Tibial artery (tissue), 4 donors: ENCODE results near the gene HAUS7.

Source experiments
- DNase-seq, 2 donors: peaks; one replicate each; pipeline ENCODE4 v3.0.0-alpha.2; 2019
- H3K27ac ChIP-seq, 2 donors: fragments of 200-600 bp; sonication (generic) in 1 of 2; 1 replicate in 1 of 2; 2 replicates in 1 of 2; pipeline ENCODE4 v1.5.1; 2018 to 2019; ENCODE audit warnings: mild to moderate bottlenecking in 1 of 2
- H3K27me3 ChIP-seq, 2 donors: fragments of 200-600 bp; sonication (generic) in 1 of 2; one replicate each; pipeline versions ENCODE4 v1.5.1 to v1.6.0; 2016 to 2019
- H3K36me3 ChIP-seq, 3 donors: fragments of 200-600 bp; sonication (generic) in 2 of 3; one replicate each; pipeline ENCODE4 v1.5.1; 2016 to 2019; ENCODE audit warnings: mild to moderate bottlenecking in 2 of 3
- H3K4me1 ChIP-seq, 4 donors: fragments of 200-600 bp; sonication (generic) in 2 of 4; 1 replicate in 3 of 4; 2 replicates in 1 of 4; pipeline ENCODE4 v1.5.1; 2016 to 2019
- H3K4me3 ChIP-seq, 2 donors: fragments of 200-600 bp; sonication (generic) in 1 of 2; 1 replicate in 1 of 2; 2 replicates in 1 of 2; pipeline ENCODE4 v1.5.1; 2018 to 2019; ENCODE audit warnings: mild to moderate bottlenecking in 2 of 2
- H3K9me3 ChIP-seq, 3 donors: fragments of 200-600 bp; sonication (generic) in 1 of 3; one replicate each; pipeline ENCODE4 v1.5.1; 2016 to 2019
- intact Hi-C: fragments of 100-400 bp; cut with DNase I; formaldehyde crosslinking; loops from one replicate; pipeline ENCODE4 v1.15.0; 2023; ENCODE audit warnings: low total_unique reads
- TF ChIP-seq, protein P1 (sequence below), 2 experiments: fragments of 200-600 bp in 1 of 2; fragments of 450-650 bp in 1 of 2; IDR thresholded peaks; one replicate each; pipeline ENCODE4 v1.5.1; 2017 to 2019; ENCODE audit warnings: antibody characterized with exemption in 2 of 2, mild to moderate bottlenecking in 1 of 2, moderate library complexity in 1 of 2

The HAUS7 gene

DNA sequence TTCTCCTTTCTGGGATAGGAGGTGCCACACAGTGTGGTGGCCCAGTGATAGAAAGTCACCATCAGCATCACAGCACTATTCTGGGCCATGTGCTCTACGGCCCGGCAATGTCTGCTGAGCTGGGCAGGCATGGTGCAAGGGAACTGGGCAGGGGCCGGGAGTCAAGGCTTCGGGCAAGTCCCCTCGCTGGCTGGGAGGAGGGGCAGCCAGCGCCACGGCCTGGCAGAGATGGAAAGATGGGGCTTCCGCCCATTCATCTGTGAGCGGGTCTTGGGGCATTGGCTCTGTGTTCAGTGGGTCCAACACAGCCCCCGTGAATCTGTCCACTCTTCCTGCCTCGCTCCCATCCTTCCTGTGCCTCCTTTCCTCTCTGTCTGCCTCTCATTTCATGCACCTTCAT, 40.0 kb upstream of the HAUS7 start:
- intact Hi-C loops, result no loop called here
- H3K4me3 ChIP-seq, result no peak overlapping the region
- H3K27me3 ChIP-seq, result no peaks in the 10 kb centered on the region
- H3K4me1 ChIP-seq, result peaks cover 0 to 21% (median 10%) of the 10 kb centered on the region in 4 donors
- peak overlapping the region in 1 of 2 donors; percentile 28 for H3K27ac ChIP-seq
- DNase-seq, result no peak
- TF ChIP-seq, protein P1, sequence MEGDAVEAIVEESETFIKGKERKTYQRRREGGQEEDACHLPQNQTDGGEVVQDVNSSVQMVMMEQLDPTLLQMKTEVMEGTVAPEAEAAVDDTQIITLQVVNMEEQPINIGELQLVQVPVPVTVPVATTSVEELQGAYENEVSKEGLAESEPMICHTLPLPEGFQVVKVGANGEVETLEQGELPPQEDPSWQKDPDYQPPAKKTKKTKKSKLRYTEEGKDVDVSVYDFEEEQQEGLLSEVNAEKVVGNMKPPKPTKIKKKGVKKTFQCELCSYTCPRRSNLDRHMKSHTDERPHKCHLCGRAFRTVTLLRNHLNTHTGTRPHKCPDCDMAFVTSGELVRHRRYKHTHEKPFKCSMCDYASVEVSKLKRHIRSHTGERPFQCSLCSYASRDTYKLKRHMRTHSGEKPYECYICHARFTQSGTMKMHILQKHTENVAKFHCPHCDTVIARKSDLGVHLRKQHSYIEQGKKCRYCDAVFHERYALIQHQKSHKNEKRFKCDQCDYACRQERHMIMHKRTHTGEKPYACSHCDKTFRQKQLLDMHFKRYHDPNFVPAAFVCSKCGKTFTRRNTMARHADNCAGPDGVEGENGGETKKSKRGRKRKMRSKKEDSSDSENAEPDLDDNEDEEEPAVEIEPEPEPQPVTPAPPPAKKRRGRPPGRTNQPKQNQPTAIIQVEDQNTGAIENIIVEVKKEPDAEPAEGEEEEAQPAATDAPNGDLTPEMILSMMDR (IDR thresholded peaks at IDR 0.05), result no peak
- H3K9me3 ChIP-seq, result no peaks in the 10 kb centered on the region
- peaks cover 0 to 11% (median 4%) of the 10 kb centered on the region in 3 donors for H3K36me3 ChIP-seq

DNA sequence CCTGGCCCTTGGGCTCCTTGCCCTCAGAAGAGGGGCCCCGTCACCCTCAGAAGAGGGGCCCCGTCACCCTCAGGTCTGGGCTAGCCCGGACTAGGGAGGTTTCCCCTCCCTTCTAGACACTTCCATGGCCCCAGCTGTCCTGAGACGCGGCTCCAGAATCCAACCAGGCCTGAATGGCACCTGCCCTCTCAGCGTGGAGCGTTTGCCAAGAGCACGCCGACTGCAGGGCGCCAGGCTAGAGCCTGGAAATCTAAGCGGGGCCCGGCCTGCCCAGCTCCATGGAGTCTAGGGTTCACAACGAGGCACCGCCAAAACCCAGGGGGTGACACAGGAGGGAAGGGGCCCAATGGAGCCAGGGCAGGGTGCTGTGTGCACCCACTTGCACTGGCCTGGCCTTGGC, 39.2 kb upstream of the HAUS7 start:
- intact Hi-C loops, result loop anchor here (5.0 kb wide), 1 partner anchor 37 kb away; the partner anchor contains the start of gene HAUS7
- H3K27ac ChIP-seq, result peak overlapping the region in 1 of 2 donors; percentile 28
- H3K36me3 ChIP-seq, result peaks cover 0 to 11% (median 11%) of the 10 kb centered on the region in 3 donors
- H3K4me1 ChIP-seq, result peaks cover 0 to 21% (median 10%) of the 10 kb centered on the region in 4 donors
- H3K4me3 ChIP-seq, result no peak overlapping the region
- H3K9me3 ChIP-seq, result no peaks in the 10 kb centered on the region
- TF ChIP-seq, protein P1 (IDR thresholded peaks at IDR 0.05), result no peak
- no peaks in the 10 kb centered on the region for H3K27me3 ChIP-seq
- no peak for DNase-seq

DNA sequence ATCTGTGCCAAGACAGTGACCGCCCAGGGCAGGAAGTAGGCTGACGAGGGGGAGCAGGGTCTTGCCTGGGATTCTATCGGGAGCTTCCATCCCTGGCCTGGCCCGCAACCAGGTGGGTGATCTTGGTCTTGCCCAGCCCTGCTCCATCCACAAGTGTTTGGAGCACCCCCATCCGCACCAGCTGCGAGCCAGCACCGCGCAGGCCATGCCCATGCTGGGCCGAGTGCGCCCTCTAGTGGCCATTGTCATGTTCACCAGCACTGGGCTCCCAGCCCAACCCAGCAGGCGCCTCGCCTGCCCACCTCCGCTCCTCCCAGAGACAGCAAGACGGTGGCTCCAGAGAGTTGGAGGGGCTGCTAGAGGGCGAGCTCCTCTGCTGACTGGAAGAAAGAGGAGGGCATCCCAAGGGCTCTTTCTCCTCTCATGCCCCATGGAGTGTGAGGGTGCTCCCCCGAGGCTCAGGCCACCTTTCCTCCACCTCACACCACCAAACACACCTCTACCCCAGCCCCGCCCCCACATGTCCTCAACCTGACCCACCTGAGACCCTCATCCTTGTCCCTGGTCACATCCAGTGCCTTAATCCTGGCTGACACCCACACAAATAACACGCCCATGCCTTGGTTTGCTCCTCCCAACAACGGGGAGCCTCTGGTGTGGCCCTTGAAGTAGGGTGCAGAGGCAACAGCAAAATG, 37.3 kb upstream of the HAUS7 start:
- no peak overlapping the region for H3K4me3 ChIP-seq
- DNase-seq, result peak; percentile 78 to 89
- H3K9me3 ChIP-seq, result no peaks in the 10 kb centered on the region
- H3K27me3 ChIP-seq, result no peaks in the 10 kb centered on the region
- peak overlapping the region in 1 of 2 donors; percentile 39 for H3K27ac ChIP-seq
- TF ChIP-seq, protein P1 (IDR thresholded peaks at IDR 0.05), result peak; percentile 80 to 83
- peaks cover 0 to 32% (median 17%) of the 10 kb centered on the region in 4 donors for H3K4me1 ChIP-seq
- intact Hi-C loops, result loop anchor here (5.0 kb wide), 1 partner anchor 35 kb away; the partner anchor contains the start of gene HAUS7
- peaks cover 0 to 11% (median 11%) of the 10 kb centered on the region in 3 donors for H3K36me3 ChIP-seq

DNA sequence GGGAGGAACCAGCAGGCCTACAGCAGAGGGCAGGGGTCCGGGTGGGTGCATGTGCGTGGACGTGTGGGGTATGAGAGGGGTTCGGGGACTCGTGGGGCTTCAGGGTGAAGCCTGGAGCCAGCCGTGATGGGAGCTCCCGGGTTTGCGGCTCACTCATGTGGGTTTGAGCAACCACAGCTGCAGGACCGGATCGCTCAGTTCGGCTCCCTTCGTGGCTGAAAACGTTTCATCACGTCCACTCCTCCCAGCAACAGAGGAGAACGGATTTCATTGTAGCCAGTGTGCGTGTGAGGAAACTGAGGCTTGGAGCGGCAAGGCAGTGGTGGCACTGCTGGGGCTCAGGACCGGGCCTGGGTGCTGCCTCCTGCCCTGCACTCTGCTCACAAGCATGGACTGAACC, 35.0 kb upstream of the HAUS7 start:
- Histone ChIP-seq H3K27me3 (no peaks in the 10 kb centered on the region), H3K9me3 (no peaks in the 10 kb centered on the region), H3K27ac (peak overlapping the region in 1 of 2 donors; percentile 88), H3K36me3 (peaks cover 0 to 11% (median 11%) of the 10 kb centered on the region in 3 donors), H3K4me1 (peaks cover 0 to 37% (median 32%) of the 10 kb centered on the region in 4 donors), H3K4me3 (no peak overlapping the region)
- TF ChIP-seq, protein P1 (IDR thresholded peaks at IDR 0.05), result no peak
- DNase-seq, result no peak
- intact Hi-C loops, result loop anchor here (5.0 kb wide), 1 partner anchor 33 kb away; the partner anchor contains the start of gene HAUS7

DNA sequence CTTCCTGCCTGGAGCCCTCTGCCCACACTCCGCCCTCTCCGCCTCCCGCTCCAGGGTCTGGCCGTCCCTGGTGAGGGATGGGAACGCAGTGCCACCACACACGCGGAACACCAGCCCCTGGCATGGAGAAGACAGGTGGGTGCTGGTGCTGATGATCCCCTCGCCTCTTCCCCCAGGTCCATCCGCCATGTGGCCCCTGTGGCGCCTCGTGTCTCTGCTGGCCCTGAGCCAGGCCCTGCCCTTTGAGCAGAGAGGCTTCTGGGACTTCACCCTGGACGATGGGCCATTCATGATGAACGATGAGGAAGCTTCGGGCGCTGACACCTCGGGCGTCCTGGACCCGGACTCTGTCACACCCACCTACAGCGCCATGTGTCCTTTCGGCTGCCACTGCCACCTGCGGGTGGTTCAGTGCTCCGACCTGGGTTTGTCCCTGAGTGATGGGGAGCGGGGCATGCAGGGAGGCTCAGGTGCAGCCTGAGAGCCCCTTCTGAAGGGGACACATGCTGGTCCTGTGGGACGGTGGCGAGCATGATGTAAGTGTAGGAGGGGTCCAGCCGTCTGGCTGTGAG, 34.2 kb upstream of the HAUS7 start:
- peaks cover 0 to 42% (median 37%) of the 10 kb centered on the region in 4 donors for H3K4me1 ChIP-seq
- TF ChIP-seq, protein P1 (IDR thresholded peaks at IDR 0.05), result no peak

More for the DNA sequence above, 34.2 kb upstream of the HAUS7 start:
- DNase-seq, result no peak
- no peaks in the 10 kb centered on the region for H3K27me3 ChIP-seq
- intact Hi-C loops, result loop anchor here (5.0 kb wide), 1 partner anchor 32 kb away; the partner anchor contains the start of gene HAUS7
- no peak overlapping the region for H3K4me3 ChIP-seq
- peaks cover 0 to 11% (median 11%) of the 10 kb centered on the region in 3 donors for H3K36me3 ChIP-seq
- peak overlapping the region; percentile 88 to 91 for H3K27ac ChIP-seq
- no peaks in the 10 kb centered on the region for H3K9me3 ChIP-seq
